Stimulated activated CD8-positive, alpha-beta memory T cell treated with anti-CD3 and anti-CD28 coated beads, Interleukin-2, amount 100 ng/mL, for 48 hours (primary cell): ENCODE results near the gene SMC1B.

Experiments
- DNase-seq, 2 donors: peaks; one replicate each; pipeline ENCODE4 v3.0.0-alpha.2; 2020; ENCODE audit warnings: low read depth in 2 of 2

Gene SMC1B

GRCh38 chr22:45320357-45320976, 92.9 kb downstream of the SMC1B start:
- DNase-seq = no peak

DNA sequence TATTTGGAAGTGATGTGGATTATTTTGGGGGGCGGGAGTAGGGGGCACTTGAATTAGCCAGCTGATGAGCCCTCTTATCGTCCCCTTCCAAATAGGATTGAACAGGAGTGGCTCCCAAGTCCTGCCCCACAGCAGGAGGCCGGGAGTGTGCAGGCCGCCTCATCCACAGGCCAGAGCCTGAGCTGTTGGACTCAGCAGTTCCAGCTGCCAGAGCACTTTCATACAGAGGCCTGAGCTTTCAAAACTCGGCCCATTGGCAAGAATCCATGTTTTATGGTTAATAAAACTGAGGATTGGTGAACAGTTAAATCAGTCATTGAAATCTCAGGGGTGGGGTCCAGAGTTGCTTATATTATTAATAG, 94.1 kb downstream of the SMC1B start:
- no peak for DNase-seq

GRCh38 chr22:45318558-45319323, 94.7 kb downstream of the SMC1B start:
- peak in 1 of 2 donors; percentile 13 for DNase-seq

DNA sequence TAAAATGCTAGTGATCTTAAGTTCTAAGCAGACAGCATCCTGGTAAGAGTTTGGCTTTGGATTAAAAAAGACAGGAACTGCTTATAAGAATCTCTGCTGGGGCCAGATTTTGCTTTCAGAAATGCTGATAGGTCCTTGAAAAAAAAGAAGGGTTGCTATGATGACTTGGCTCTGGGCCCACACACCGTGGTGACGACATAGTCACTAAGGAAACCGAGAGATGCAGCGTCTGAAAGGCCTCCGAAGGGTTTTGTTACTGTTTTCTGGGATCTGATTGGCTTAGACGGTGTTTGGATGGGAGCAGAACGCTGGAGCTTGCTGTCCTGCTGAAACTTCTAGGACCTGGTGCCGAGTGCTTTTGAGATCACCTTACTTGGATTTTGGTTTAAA, 95.2 kb downstream of the SMC1B start:
- peak; percentile 56 to 77 for DNase-seq

- no peak for DNase-seq
These were observed 95.7 kb downstream of the SMC1B start for GRCh38 chr22:45317551-45318167.

DNA sequence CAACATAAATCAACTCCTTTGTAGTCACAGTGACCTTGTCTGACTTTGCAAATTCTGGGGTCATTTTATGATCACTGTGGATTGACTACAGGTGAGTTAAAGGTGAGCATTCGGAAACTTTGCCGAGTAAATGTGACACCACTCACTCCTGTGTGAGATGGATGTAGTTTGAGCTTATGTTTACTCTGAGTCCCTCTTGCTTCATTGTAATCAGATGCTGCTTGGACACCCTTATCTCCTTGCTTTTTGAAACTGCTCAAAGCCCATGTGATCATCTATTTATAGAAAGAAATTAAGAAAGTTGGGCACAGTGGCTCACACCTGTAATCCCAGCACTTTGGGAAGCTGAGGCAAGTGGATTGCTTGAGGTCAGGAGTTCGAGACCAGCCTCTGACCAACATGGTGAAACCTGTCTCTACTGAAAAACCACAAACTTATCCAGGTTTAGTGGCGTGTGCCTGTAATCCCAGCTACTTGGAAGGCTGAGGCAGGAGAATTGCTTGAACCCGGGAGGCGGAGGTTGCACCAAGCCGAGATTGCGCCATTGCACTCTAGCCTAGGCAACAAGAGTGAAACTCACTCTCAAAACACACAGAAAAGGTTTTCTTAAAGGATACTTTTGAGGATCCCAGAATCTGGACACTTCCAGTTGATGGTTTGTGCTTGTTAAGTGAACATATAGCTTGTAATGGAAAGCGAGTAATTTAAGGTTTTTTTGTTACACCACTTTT, 96.4 kb downstream of the SMC1B start:
- DNase-seq = no peak

GRCh38 chr22:45314786-45315185, 98.6 kb downstream of the SMC1B start:
- no peak for DNase-seq

DNA sequence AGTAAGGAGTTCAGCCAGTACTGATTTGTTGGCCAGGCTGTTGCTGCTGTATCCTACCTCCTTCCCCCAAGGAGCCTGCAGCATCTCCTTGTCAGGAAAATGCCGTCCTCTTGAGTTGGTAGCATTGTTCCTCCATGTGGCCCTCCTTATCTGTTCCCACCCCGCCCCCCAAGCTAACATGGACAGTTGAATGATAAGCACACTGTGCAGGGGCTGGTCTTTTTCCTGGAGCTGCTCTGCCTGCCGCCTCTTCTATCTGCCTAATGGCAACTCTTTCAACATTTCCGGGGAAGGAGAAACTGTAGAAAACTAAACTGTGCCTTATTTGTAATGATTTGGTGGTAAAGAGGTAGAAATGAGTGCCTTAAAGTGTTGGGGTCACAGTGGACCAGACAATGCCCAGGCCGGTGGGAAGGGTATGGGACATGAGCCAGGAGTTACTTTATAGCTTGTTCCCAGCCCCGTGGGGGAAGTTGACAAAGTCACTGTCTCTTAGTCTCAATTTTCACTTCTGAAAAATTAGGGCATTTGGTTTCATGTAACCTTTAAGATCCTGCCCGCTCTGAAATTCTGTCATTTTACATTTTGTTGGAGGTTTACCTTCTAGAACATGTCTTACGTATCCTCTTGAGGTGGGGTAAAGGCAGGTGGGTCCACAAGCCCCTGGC, 99.2 kb downstream of the SMC1B start:
- no peak for DNase-seq

GRCh38 chr22:45312856-45313255, 100.5 kb downstream of the SMC1B start:
- no peak for DNase-seq

- DNase-seq = no peak
These were observed 101.0 kb downstream of the SMC1B start for GRCh38 chr22:45312415-45312814.

- no peak for DNase-seq
These were observed 102.3 kb downstream of the SMC1B start for GRCh38 chr22:45310977-45311531.

- no peak for DNase-seq
These were observed 102.9 kb downstream of the SMC1B start for GRCh38 chr22:45310331-45310976.

GRCh38 chr22:45309422-45310227, 103.8 kb downstream of the SMC1B start, which contains the start of gene FAM118A:
Gene FAM118A, plus strand, starts transcription at chr22:45309934. Its CDS starts 12,446 bp downstream, at chr22:45322380.
- peak; percentile 92 to 96 for DNase-seq

DNA sequence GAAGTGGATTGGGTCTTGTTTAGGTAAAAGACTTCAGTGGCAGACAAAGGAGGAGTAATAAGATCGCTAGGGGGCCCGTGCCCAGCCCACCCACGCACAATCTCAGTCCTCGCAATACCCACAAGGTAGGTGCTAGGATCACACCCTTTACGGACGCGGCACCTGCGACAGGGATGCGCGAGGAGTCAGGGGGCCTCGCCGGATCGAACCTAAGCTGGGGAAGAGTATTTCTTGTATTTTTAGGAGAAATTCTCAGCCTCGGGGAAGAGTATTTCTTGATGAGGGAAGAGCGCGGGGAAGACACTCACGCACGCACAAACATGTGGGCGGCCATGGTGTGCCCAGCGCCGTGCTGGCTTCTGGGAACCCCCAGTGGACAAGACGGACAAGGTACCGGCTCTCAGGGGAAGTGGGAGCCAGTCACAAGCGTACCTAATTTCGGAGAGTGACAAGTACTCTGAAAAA, 104.4 kb downstream of the SMC1B start:
- DNase-seq = no peak

DNA sequence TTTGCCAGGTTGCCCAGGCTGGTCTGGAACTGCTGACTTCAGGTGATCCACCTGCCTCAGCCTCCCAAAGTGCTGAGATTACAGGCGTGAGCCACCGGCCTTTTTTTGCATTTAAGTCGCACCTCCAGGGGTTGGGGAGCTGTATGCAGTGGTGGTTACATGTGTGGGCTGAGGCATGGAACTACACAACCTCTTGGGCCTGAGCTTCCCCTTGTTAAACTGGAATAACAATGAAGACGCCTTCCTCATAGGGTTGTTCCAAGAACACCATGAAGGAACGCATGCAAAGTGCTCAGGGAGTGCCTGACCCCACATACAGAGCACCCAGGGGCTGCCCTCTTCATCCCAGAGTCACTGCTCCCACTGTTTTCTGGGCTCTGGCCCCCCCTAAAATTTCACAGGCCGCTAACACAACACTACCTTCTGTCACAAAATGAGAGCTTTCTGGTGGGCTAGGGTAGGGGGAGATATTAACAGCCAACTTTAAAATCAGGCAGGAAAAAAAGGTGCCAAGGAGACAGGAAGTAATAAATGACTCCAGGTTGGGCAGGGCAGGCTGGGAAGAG, 104.9 kb downstream of the SMC1B start:
- no peak for DNase-seq

- no peak for DNase-seq
These were observed 107.3 kb downstream of the SMC1B start for GRCh38 chr22:45306139-45306538.

GRCh38 chr22:45305456-45306075, 107.8 kb downstream of the SMC1B start:
- no peak for DNase-seq

GRCh38 chr22:45304971-45305370, 108.4 kb downstream of the SMC1B start:
- no peak for DNase-seq

- DNase-seq = no peak
These were observed 110.2 kb downstream of the SMC1B start for GRCh38 chr22:45303181-45303580.
